Right hindlimb (tissue), 1 donor: ENCODE data around the gene DNMT1.
"Not testable (repeated sequence)": the region's sequence is repeated elsewhere in the genome, so short reads cannot be mapped to it uniquely, and the experiment has no call there.

Experiments
- DNase-seq: peaks from one replicate; pipeline ENCODE4 v3.0.0-alpha.2; 2018

The DNMT1 gene

GRCh38 chr19:10194500-10195198, at the start of gene DNMT1:
DNMT1 (minus strand) TSS chr19:10194953; CDS start chr19:10194899, 54 bp downstream.
- DNase-seq, result peak; percentile 98

- no peak for DNase-seq
Measured at GRCh38 chr19:10243606-10244005, 48.9 kb upstream of the DNMT1 start.

- not testable (repeated sequence) for DNase-seq
Measured at GRCh38 chr19:10241826-10242449, 47.2 kb upstream of the DNMT1 start.

GRCh38 chr19:10238172-10238783, 43.5 kb upstream of the DNMT1 start:
- peak; percentile 94 for DNase-seq

GRCh38 chr19:10237702-10238101, 42.9 kb upstream of the DNMT1 start:
- no peak for DNase-seq

GRCh38 chr19:10235409-10235808, 40.7 kb upstream of the DNMT1 start:
- not testable (repeated sequence) for DNase-seq

GRCh38 chr19:10235003-10235402, 40.2 kb upstream of the DNMT1 start:
- DNase-seq, result no peak

- DNase-seq, result no peak
Measured at GRCh38 chr19:10233946-10234345, 39.2 kb upstream of the DNMT1 start.

GRCh38 chr19:10231612-10232228, 37.0 kb upstream of the DNMT1 start:
- DNase-seq, result no peak

- DNase-seq, result peak; percentile 94
Measured at GRCh38 chr19:10230861-10231611, 36.3 kb upstream of the DNMT1 start, which contains the start of gene S1PR2. S1PR2 (minus strand) TSS chr19:10231331; CDS start chr19:10224905, 6,426 bp downstream.

GRCh38 chr19:10230173-10230860, 35.6 kb upstream of the DNMT1 start:
- DNase-seq, result peak; percentile 74

GRCh38 chr19:10228920-10229319, 34.2 kb upstream of the DNMT1 start:
- DNase-seq, result peak; percentile 54

- DNase-seq, result no peak
Measured at GRCh38 chr19:10228393-10228792, 33.6 kb upstream of the DNMT1 start.

- DNase-seq, result peak; percentile 69
Measured at GRCh38 chr19:10227026-10227971, 32.5 kb upstream of the DNMT1 start.

GRCh38 chr19:10226376-10227025, 31.7 kb upstream of the DNMT1 start:
- peak; percentile 96 for DNase-seq

- DNase-seq, result no peak
Measured at GRCh38 chr19:10226021-10226375, 31.2 kb upstream of the DNMT1 start.

- DNase-seq, result no peak
Measured at GRCh38 chr19:10224337-10224736, 29.6 kb upstream of the DNMT1 start.

- no peak for DNase-seq
Measured at GRCh38 chr19:10223488-10224213, 28.9 kb upstream of the DNMT1 start.

- no peak for DNase-seq
Measured at GRCh38 chr19:10222201-10222890, 27.6 kb upstream of the DNMT1 start.
